Measurements from ENCODE around the gene OR10R2. TPM values are rescaled to one million over a fixed set of nuclear protein-coding genes. Genes with fewer than 3 reads are reported as not detected.

Gene OR10R2
- not detected in 5 replicates for total RNA-seq (2022; extraction: Qiagen RNA extraction; ENCODE audit: low read depth)

GRCh38 chr1:158471920-158472319, at the start of gene OR10R2:
TSS of gene OR10R2 (plus strand) at chr1:158472220. CDS start at chr1:158472326, 106 bp downstream.

GRCh38 chr1:158426137-158426536, 45.9 kb upstream of the OR10R2 start, which contains the start of gene OR10K2:
TSS of gene OR10K2 (minus strand) at chr1:158426237. CDS start at chr1:158420866, 5,371 bp downstream.

DNA sequence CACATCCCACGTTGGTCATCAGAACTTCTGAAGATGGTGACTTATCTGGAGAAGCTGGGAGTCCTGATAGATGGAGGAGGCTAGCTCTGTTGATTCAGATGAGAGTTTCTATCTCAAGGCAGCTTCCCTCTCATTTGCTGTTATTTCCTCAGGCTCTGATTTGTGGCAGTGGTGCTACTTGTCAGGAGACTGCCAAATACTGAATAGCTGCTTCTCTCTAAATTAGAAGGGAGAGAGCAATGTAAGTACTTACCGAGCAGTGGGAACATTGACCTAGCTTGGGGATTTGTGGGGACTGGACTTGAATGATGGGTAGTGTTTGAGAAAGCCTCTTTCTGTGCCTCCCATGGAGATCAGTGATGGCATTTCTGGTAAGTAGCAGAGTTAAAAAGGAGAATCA, 10.5 kb upstream of the OR10R2 start, which contains the start of gene OR10K1:
OR10K1 (plus strand) TSS at position 301 of the 400 bp plus-strand sequence. CDS start 3,728 bp downstream, outside the sequence.

Other genes with a start within 250 kb of the OR10R2 start
- not detected in 5 replicates for gene CD1A, start 217.8 kb upstream of the OR10R2 start, total RNA-seq (2022; extraction: Qiagen RNA extraction; ENCODE audit: low read depth)
- not detected in 5 replicates for gene CD1C, start 182.3 kb upstream of the OR10R2 start, total RNA-seq (2022; extraction: Qiagen RNA extraction; ENCODE audit: low read depth)
- gene CD1B, start 140.7 kb upstream of the OR10R2 start, total RNA-seq (2022; extraction: Qiagen RNA extraction; ENCODE audit: low read depth): not detected in 5 replicates
- not detected in 5 replicates for gene CD1E, start 118.3 kb upstream of the OR10R2 start, total RNA-seq (2022; extraction: Qiagen RNA extraction; ENCODE audit: low read depth)
- not detected in 5 replicates for gene OR10T2, start 72.8 kb upstream of the OR10R2 start, total RNA-seq (2022; extraction: Qiagen RNA extraction; ENCODE audit: low read depth)
- not detected in 5 replicates for gene OR10K2, start 46.0 kb upstream of the OR10R2 start, total RNA-seq (2022; extraction: Qiagen RNA extraction; ENCODE audit: low read depth)
- gene OR10K1, start 10.4 kb upstream of the OR10R2 start, total RNA-seq (2022; extraction: Qiagen RNA extraction; ENCODE audit: low read depth): not detected in 5 replicates
- not detected in 5 replicates for gene OR6Y1, start 82.2 kb downstream of the OR10R2 start, total RNA-seq (2022; extraction: Qiagen RNA extraction; ENCODE audit: low read depth)
- gene OR6P1, start 98.4 kb downstream of the OR10R2 start, total RNA-seq (2022; extraction: Qiagen RNA extraction; ENCODE audit: low read depth): not detected in 5 replicates
- not detected in 5 replicates for gene OR10X1, start 107.7 kb downstream of the OR10R2 start, total RNA-seq (2022; extraction: Qiagen RNA extraction; ENCODE audit: low read depth)
- gene OR10Z1, start 133.0 kb downstream of the OR10R2 start, total RNA-seq (2022; extraction: Qiagen RNA extraction; ENCODE audit: low read depth): not detected in 5 replicates
- gene SPTA1, start 214.5 kb downstream of the OR10R2 start, total RNA-seq (2022; extraction: Qiagen RNA extraction; ENCODE audit: low read depth): not detected in 5 replicates
- not detected in 5 replicates for gene OR6K2, start 228.4 kb downstream of the OR10R2 start, total RNA-seq (2022; extraction: Qiagen RNA extraction; ENCODE audit: low read depth)
- not detected in 5 replicates for gene OR6K3, start 248.5 kb downstream of the OR10R2 start, total RNA-seq (2022; extraction: Qiagen RNA extraction; ENCODE audit: low read depth)

All from A549 treated with CpdA at 1 μM for 4 hours (cell line).